Subcutaneous abdominal adipose tissue (tissue), 5 donors: ENCODE results near the gene SAPCD1.

Experiments used
- H3K27ac ChIP-seq: one replicate; pipeline ENCODE4 v1.7.0; 2013; ENCODE audit warnings: low read depth, mild to moderate bottlenecking, inconsistent platforms, low read length, moderate library complexity
- H3K27me3 ChIP-seq, 5 donors: one replicate each; pipeline ENCODE4 v1.7.0; 2013; ENCODE audit warnings: low read length in 5 of 5, inconsistent platforms in 1 of 5; ENCODE audit not compliant: control insufficient read depth in 5 of 5, insufficient read depth in 4 of 5
- H3K36me3 ChIP-seq, 5 donors: one replicate each; pipeline ENCODE4 v1.7.0; 2013; ENCODE audit warnings: low read length in 5 of 5; ENCODE audit not compliant: control insufficient read depth in 5 of 5, insufficient read depth in 5 of 5
- H3K4me1 ChIP-seq, 5 donors: one replicate each; pipeline ENCODE4 v1.7.0; 2013; ENCODE audit warnings: low read length in 5 of 5, mild to moderate bottlenecking in 3 of 5, moderate library complexity in 1 of 5; ENCODE audit not compliant: control insufficient read depth in 5 of 5, insufficient read depth in 5 of 5
- H3K4me3 ChIP-seq, 5 donors: one replicate each; pipeline ENCODE4 v1.7.0; 2013; ENCODE audit warnings: low read length in 5 of 5, low read depth in 1 of 5
- H3K9ac ChIP-seq, 5 donors: one replicate each; pipeline ENCODE4 v1.7.0; 2013; ENCODE audit warnings: low read length in 5 of 5, mild to moderate bottlenecking in 4 of 5, moderate library complexity in 3 of 5
- H3K9me3 ChIP-seq, 5 donors: one replicate each; pipeline ENCODE4 v1.7.0; 2013; ENCODE audit warnings: low read length in 5 of 5; ENCODE audit not compliant: control insufficient read depth in 5 of 5
- donor health status: healthy.
- donor health status: healthy.
- donor health status: healthy.
- donor health status: healthy.
- donor health status: healthy.

The SAPCD1 gene

DNA sequence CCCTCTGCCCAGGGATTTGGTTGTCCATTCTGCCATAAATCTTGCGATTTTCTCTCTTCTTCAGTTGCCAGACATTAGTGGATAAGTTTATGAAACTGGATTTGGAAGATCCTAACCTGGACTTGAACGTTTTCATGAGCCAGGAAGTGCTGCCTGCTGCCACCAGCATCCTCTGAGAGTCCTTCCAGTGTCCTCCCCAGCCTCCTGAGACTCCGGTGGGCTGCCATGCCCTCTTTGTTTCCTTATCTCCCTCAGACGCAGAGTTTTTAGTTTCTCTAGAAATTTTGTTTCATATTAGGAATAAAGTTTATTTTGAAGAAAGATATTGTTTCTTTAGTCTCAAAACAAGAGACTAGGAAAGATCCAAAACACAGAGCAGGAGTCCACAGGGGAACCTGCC lies at the start of gene SAPCD1:
Gene SAPCD1, plus strand, starts transcription at position 301 of the 400 bp plus-strand sequence. CDS start 399 bp downstream, outside the sequence.
- no peak within 1 kb of the TSS for H3K9ac ChIP-seq
- H3K36me3 ChIP-seq, result peaks cover 3 to 37% (median 12%) of the 10 kb centered on the region in 5 donors
- no peak within 1 kb of the TSS for H3K27ac ChIP-seq
- H3K9me3 ChIP-seq, result no peaks in the 10 kb centered on the region
- H3K4me3 ChIP-seq, result no peak within 1 kb of the TSS
- H3K4me1 ChIP-seq, result peaks cover 4 to 21% (median 13%) of the 10 kb centered on the region in 5 donors
- H3K27me3 ChIP-seq, result no peaks in the 10 kb centered on the region

DNA sequence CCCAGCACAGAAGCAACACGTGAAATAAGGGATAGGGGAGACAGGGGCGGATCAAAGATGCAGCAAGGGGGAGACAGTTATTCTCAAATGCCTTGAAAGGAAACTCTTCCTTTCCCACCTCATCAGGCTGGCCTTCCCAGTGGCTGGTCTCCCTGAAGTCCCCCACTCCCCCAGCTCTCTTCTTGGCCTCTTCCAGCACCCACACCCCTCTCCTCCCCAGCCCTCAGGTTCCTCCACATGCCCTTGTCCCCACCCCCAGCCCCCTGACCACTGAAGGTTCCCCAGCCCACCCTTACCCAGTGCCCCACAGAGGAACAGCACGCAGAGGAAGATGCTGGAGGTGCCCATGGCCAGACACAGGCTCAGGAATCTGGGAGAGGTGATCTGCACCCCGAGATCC lies 49.0 kb upstream of the SAPCD1 start:
- Histone ChIP-seq H3K4me1 (peaks cover 0 to 9% (median 6%) of the 10 kb centered on the region in 5 donors), H3K9ac (no peak overlapping the region), H3K27me3 (peaks cover 0 to 8% (median 4%) of the 10 kb centered on the region in 5 donors), H3K36me3 (no peaks in the 10 kb centered on the region), H3K27ac (no peak overlapping the region), H3K4me3 (no peak overlapping the region), H3K9me3 (no peaks in the 10 kb centered on the region)

DNA sequence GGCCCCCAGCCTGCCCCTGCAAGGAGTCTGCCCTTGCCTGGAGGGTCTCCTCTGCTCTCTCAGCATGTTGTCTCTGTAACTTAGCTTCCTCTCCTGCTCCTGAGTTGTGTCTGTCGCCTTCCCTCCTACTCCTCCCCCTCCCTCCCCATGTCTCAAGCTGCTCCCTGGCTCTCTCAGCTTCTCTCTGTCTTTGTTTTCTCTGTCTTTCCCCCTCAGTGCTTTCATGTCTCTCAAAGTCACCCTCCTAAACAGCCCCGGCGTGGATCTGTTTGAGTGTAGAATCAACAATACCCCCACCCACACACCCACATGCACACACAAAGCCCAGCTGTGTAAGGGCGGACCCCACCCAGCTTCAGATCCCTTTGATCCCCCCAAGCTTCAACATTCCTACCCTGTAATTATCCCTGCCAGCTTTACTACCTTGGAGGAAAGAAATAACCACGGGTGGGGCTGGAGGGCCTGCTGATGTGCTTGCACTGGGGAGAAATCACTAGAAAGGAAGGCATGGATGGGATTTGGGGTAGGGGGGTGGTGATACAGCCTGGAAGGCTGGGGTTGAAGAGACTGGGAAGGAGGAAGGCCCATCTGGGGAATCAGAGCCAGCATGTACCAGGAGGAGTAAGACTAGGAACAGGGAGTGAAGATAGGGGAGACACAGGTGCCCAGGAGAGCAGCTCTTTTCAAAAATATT lies 48.3 kb upstream of the SAPCD1 start:
- Histone ChIP-seq H3K27ac (no peak overlapping the region), H3K9me3 (no peaks in the 10 kb centered on the region), H3K9ac (no peak overlapping the region), H3K4me1 (peaks cover 0 to 9% (median 6%) of the 10 kb centered on the region in 5 donors), H3K27me3 (peaks cover 0 to 8% (median 4%) of the 10 kb centered on the region in 5 donors), H3K36me3 (no peaks in the 10 kb centered on the region), H3K4me3 (no peak overlapping the region)

DNA sequence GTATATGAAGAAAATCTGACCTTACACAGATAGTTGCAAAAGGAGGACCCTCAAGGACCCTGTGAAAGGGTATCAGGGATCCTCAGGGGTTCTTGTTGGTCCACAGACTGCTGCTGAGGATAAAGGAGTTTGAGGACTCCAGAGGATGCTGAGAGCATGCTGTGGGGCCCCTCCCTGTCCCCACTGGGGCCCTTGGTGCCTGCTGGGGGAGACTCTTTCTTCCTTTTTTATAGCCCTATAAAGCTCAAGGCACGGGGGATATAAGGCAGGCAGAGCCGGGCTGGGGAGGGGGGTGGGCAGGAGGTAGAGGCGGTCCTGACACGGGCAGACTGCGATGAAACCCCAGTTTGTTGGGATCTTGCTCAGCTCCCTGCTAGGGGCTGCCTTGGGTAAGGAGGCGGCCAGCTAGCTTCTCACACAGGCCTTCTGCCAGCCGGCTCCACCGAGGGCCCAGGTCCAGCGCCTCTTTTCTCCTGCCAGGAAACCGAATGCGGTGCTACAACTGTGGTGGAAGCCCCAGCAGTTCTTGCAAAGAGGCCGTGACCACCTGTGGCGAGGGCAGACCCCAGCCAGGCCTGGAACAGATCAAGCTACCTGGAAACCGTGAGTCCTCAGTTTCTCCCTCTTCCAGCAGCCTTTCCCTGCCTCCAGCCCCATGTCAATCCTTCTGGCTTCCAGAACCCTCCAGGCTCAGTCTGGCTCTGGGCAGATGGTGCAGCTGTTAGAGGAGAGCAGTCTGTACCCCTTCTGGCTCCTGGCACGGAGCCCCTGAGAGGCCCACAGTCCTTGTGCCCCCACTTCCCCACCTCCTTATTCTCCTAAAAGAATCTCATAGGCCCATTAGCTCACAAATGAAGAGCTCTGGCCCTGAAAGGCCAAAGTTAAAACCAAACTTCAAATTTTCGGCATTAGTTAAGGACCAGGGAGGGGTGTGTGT lies 47.2 kb upstream of the SAPCD1 start, which contains the start of gene LY6G6D:
Gene LY6G6D, plus strand, starts transcription at position 327 of the 937 bp plus-strand sequence. Its CDS starts 8 bp downstream, at position 335.
- Histone ChIP-seq H3K4me3 (no peak within 1 kb of the TSS), H3K27ac (no peak within 1 kb of the TSS), H3K36me3 (no peaks in the 10 kb centered on the region), H3K9me3 (no peaks in the 10 kb centered on the region), H3K9ac (no peak within 1 kb of the TSS), H3K4me1 (peaks cover 0 to 9% (median 6%) of the 10 kb centered on the region in 5 donors), H3K27me3 (peaks cover 0 to 5% (median 0%) of the 10 kb centered on the region in 5 donors)

DNA sequence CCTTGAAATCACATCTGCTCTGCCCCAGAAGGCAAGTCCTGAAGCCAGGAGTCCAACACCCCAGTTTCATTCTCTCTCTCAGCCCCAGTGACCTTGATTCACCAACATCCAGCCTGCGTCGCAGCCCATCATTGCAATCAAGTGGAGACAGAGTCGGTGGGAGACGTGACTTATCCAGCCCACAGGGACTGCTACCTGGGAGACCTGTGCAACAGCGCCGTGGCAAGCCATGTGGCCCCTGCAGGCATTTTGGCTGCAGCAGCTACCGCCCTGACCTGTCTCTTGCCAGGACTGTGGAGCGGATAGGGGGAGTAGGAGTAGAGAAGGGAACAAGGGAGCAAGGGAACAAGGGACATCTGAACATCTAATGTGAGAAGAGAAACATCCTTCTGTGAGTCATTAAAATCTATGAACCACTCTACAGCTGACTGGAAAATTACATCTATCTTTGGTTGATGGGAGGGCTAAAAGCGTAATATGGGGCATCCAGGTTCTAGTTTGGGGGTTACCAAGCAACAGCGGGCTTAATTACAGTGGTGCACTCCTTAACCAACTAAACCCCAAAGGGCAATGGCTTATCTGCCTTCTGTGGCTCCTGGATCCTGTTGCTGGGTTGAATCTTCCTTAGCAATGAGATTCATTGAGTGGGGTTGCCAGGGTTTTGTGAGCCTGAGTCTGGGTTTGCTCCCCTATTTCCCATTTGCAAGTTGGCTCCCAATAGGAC lies 44.8 kb upstream of the SAPCD1 start:
- no peaks in the 10 kb centered on the region for H3K36me3 ChIP-seq
- no peak overlapping the region for H3K4me3 ChIP-seq
- H3K4me1 ChIP-seq, result no peaks in the 10 kb centered on the region
- H3K27me3 ChIP-seq, result peaks cover 0 to 3% (median 0%) of the 10 kb centered on the region in 5 donors
- no peak overlapping the region for H3K27ac ChIP-seq
- no peaks in the 10 kb centered on the region for H3K9me3 ChIP-seq
- no peak overlapping the region for H3K9ac ChIP-seq

DNA sequence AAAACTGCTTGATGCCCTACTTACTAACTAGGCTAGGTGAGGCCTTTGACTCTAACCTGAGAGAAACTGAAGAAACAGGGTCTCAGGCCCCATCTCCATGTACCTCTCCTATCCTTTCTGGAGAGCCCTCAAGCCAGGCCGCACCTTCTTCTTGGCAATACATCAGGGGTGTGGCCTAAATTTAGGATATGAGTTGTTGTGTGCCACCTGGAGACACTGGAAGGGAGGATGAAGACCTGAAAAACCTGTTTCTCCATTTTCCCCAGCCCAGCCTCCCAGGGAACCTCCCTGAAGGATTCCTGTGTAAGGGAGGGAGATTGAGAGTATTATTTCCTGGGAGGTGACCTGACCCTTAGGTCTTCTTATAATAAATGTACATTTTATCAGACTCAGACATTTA lies 44.2 kb upstream of the SAPCD1 start:
- H3K4me1 ChIP-seq, result no peaks in the 10 kb centered on the region
- H3K9ac ChIP-seq, result no peak overlapping the region
- H3K27ac ChIP-seq, result no peak overlapping the region
- peaks cover 0 to 3% (median 0%) of the 10 kb centered on the region in 5 donors for H3K27me3 ChIP-seq
- no peaks in the 10 kb centered on the region for H3K36me3 ChIP-seq
- no peaks in the 10 kb centered on the region for H3K9me3 ChIP-seq
- no peak overlapping the region for H3K4me3 ChIP-seq

DNA sequence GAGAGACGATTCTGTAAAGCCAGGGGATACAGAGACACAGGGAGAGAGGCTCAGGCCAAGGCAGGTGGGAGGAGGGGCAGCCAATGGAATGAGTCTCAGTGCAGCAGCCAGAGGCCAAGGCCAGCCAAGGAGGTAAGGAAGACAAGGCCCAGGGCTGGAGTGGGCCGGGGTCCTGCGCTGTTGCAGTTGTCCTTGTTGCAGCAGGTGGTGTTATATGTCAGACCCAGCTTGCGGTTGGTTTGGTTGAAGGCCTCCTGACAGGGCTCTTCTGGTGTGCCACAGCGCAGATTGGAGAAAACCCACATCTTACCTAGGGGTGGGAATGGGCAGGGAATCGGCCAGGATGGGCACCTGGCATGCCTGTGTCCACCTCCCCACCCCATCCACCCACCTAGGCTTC lies 43.5 kb upstream of the SAPCD1 start:
- H3K27me3 ChIP-seq, result peaks cover 0 to 1% (median 0%) of the 10 kb centered on the region in 5 donors
- no peaks in the 10 kb centered on the region for H3K9me3 ChIP-seq
- H3K4me1 ChIP-seq, result no peaks in the 10 kb centered on the region
- no peak overlapping the region for H3K27ac ChIP-seq
- H3K36me3 ChIP-seq, result peaks cover 0 to under 1% (median 0%) of the 10 kb centered on the region in 5 donors
- H3K9ac ChIP-seq, result no peak overlapping the region
- no peak overlapping the region for H3K4me3 ChIP-seq

DNA sequence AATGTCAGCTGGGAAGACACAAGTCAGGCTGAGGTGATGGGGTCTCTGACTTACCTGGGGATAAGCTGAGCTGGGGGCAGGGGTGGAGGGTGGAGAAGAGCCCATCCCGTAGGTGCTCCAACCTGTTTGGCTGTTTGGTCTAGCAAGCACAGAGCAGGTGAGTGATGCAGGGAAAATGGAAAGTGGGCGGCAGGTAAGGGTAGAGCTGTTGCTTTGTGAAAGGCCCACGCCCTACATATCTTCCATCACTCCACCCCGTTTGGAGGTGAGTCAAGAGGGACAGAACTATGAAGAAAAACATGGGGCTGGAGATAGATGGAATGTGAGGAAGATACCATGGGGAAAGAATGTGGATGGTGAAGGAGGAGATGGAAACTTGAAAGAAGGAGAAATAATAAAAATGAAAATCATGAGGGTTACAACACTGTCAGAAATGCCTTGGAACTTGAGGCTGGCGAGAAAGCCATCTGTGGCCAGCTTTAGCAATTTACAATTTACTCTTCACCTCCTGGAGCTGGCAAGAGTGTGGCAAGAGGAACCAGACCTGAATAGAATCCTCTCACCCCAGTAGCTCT lies 42.2 kb upstream of the SAPCD1 start:
- Histone ChIP-seq H3K27me3 (no peaks in the 10 kb centered on the region), H3K4me3 (no peak overlapping the region), H3K9me3 (no peaks in the 10 kb centered on the region), H3K9ac (no peak overlapping the region), H3K4me1 (no peaks in the 10 kb centered on the region), H3K27ac (no peak overlapping the region), H3K36me3 (peaks cover 0 to 7% (median 0%) of the 10 kb centered on the region in 5 donors)

DNA sequence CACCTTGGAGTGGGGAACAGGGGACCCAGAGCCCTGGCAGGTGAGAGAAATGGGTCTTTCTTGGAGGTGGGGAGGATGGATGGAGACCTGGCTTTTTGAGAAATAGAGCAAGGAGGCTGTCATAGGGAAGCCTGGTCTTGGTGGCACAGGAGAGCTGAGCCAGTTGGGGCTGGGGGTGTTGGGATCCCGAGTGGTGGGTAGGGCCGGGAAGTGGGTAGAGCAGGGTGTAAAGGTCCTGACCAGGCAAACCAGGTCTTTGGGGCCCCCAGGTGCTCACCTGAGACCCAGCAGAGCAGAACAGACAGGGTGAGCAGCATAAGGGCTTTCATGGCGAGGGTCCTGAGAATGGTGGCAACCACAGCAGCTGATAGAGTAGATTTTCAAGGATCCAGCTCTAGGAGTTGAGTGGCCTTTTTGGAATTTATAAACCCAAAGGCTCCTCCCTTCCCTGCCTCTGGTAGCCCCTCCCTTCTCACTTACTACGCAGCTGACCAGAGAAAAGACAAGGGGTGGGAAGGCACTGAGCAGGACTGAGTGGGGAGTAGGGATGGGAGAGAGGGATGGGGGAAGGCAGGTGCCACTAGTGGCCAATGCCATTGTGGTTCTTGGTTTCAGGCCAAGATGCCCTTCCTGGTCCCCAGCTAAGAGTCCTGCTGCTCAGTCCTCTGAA lies 41.0 kb upstream of the SAPCD1 start, which contains the start of gene LY6G6C:
Gene LY6G6C, minus strand, starts transcription at position 396 of the 670 bp plus-strand sequence. Its CDS starts 67 bp downstream, at position 329.
- Histone ChIP-seq H3K4me1 (peaks cover 0 to 9% (median 5%) of the 10 kb centered on the region in 5 donors), H3K27me3 (no peaks in the 10 kb centered on the region), H3K27ac (no peak within 1 kb of the TSS), H3K4me3 (no peak within 1 kb of the TSS), H3K9ac (no peak within 1 kb of the TSS), H3K36me3 (peaks cover 8 to 18% (median 11%) of the 10 kb centered on the region in 5 donors), H3K9me3 (no peaks in the 10 kb centered on the region)
